ENCODE data around the gene PRKCG. TPM values are rescaled to one million over a fixed set of nuclear protein-coding genes. Genes with fewer than 3 reads are reported as not detected.
"Not testable (repeated sequence)": the region's sequence is repeated elsewhere in the genome, so short reads cannot be mapped to it uniquely, and the experiment has no call there.

PRKCG gene
- 1.7 TPM for total RNA-seq

DNA sequence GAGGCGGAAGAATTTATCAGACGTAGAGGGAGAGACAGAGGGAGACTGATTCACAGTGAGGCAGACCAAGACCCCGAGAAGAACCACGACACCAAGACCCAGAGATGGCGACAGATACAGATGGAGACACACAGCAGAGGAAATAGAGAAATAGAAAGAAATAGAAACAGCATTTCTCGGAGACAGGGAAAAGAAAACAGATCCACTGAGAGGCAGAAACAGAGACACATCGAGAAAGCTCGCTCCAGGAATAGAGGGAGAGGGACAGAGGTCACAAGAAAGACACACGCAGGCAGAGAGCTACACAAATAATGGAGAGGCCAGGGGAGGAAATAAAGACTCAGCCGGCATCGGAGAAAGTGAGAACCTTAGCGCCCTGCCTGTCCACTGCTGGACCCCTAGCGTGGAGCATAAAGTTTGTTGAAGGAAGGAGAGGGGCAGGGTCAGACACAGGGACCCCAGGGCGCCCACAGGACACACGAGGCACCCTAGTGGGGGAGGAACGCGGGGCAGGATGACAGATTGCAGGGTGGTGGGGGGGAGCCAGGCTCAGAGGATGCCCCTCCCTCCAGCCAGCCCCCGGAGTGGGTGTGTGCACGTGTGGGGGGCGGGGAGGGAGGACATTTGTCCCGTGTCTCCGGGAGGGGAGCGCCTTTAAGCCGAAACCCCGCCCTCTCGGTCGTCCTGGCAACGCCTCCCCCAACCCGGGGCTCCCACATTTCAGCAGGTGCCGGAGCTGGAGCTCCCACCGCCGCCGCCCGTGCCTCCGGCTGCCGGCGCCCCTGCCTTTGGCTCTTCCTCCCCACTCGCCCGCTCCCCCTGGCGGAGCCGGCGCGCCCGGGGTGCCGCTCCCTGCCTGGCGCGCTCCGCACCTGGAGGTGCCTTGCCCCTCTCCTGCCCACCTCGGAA is at the start of gene PRKCG:
Gene PRKCG (plus strand): TSS at position 716 of the 909 bp plus-strand sequence. CDS start 298 bp downstream, outside the sequence.
- peak; percentile 21 for DNase-seq

DNA sequence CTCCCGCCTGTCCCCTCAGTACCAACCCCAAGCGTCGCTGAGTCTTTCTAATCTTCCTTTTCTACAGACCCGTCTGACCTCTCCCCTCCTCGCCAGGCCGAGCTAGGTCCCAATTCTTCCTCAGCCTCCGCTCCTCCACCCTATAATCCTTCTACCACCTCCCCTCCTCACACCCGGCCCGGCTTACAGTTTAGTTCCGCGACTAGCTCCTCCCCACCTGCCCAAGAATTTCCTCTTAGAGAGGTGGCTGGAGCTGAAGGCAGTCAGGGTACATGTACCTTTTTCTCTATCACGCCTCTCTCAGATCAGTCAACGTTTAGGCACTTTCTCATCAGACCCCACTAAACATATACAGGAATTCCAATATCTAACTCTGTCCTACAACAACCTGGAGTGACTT is 49.1 kb upstream of the PRKCG start:
- not testable (repeated sequence) for DNase-seq

DNA sequence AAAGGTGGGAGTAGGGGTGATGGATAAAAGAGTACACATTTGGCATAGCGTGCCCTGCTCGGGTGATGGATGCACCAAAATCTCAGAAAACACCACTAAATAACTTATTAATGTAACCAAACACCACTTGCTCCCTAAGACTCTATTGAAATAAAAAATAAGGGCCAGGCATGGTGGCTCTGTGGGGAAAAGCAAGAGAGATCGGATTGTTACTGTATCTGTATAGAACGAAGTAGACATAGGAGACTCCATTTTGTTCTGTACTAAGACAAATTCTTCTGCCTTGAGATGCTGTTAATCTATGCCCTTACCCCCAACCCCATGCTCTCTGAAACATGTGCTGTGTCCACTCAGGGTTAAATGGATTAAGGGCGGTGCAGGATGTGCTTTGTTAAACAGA is 43.6 kb upstream of the PRKCG start:
- not testable (repeated sequence) for DNase-seq

DNA sequence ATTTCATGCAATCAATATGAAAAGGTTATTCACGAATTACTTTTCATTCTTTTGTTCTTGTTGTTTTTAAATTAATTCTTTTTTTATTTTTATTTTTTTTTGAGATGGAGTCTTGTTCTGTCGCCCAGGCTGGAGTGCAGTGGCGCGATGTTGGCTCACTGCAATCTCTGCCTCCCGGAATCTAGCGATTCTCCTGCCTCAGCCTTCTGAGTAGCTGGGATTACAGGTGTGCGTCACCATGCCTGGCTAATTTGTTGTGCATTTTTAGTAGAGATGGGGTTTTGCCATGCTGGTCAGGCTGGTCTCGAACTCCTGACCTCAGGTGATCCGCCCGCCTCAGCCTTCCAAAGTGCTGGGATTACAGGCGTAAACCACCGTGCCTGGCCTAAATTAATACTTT is 41.8 kb upstream of the PRKCG start:
- DNase-seq: not testable (repeated sequence)

DNA sequence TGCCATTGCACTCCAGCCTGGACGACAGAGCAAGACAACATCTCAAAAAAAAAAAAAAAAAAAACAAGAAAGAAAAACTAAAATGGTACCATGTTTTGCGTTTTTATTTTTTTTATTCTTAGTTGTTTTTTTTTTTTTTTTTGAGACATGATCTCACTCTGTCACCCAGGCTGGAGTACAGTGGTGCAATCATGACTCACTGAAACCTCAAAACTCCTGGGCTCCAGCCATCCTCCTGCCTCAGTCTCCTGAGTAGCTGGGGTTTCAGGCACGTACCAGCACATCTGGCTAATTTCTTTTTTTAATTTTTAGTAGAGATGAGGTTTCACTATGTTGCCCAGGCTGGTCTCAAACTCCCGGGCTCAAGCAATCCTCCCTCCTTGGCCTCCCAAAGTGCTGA is 41.1 kb upstream of the PRKCG start:
- not testable (repeated sequence) for DNase-seq

DNA sequence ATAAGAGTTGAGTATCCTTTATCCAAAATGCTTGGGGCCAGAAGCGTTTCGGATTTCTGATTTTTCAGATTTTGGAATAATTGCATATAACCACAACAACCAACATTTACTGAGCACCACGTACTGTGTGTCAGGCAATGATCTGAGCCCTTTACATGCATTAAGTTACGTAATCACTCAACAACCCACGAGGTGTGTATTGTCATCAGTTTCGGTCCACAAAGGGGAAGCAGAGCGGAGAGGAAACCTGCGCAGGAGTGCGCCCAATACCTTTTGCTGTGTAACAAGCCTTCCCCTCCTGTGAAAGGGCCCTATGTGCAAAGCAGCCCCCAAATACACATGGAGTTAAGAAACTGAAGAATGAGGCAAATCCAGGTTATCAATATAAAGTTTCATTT is 37.1 kb upstream of the PRKCG start:
- no peak for DNase-seq

DNA sequence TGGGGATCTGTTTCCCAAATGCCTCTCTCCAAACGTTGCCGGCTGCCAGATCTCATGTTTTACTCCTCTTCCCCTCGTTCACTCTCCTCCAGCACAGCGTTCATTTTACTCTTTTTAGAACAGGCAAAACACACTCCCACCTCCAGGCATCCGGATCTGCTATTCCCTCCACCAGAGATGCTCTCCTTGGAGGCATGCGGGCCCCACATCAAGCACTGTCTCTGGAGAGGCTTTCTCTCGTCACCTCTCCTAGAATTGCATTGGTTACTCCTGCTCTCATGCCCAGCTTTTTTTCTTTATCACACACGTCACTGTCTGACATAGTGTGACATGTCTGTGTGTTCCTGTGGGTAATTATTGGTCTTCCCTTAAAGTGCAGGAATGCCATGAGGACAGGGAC is 34.4 kb upstream of the PRKCG start:
- no peak for DNase-seq

DNA sequence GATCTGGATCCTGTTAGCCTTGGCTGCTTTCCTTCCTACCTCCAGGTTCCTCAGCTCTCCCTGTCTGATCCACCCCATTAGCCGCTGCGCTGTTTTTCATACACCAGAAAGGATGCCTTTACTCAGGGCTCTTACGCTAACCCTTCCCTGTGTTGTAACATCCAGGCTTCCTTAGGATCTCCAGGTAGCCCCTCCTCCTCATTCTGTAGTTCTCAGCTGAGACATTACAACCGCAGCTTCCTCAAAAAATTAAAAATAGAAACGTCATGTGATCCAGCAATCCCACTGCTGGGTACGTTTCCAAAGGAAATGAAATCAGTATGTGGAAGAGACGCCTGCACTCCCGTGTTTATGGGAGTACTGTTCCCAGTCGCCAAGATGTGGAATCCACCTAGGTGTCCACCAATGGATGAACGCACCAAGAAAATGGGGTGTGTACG is 32.7 kb upstream of the PRKCG start:
- no peak for DNase-seq

DNA sequence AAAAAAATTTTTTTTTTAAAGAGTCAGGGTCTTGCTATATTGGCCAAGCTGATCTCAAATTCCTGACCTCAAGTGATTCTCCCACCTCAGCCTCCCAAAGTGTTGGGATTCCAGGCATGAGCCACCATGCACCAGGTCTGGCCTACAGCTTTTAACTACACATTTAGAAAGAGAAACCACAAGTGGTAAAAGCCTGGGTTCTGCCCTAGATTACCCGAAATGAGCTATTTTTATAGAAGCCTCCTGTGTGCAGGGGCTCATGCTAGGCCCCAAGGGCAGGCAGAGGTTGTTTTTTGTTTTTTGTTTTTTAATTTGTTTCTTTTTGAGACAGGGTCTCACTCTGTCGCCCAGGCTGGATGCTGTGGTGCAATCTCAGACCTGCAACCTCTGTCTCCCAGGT is 28.3 kb upstream of the PRKCG start:
- no peak for DNase-seq

DNA sequence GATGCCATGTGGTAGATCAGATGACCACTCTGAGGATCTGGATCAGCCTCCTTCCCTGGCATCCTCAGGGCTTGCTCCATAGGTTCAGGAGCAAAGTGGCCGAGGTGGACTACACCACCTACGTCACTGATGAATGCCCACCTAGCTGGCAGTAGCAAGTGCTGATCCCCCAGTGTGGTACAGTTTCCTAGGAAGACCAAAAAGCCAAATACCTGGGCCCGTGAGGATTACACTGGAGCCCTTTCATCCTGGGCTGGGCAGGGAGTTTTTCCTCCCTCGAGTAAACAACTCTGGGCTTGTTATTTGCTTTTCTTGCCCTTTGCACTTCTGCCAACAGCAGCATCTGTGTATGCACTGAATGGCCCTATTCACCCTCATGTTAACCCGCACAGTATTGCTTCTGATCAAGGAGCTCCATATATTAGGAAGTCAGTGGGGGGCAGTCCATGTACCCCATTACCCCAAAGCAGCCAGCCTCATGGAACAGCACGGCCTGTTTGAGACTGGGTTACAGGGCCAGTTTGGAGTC is 17.6 kb upstream of the PRKCG start:
- peak; percentile 25 for DNase-seq

DNA sequence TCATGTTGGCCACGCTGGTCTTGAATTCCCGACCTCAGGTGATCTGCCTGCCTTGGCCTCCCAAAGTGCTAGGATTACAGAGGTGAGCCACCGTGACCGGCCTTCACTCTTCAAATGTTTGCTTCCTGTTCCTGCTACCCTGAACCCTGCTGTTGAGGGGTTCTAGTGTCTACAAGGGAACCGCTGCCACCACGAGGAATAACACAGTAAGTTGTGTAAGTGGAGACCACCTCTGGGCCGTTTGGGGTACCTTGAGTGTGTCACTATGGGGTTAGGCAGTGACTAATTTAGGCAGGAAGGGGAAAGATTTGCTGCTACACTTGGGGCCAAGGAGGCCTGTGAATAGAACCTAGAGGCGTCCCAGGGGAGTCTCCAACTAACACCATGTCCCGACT is 16.5 kb upstream of the PRKCG start:
- DNase-seq: no peak

DNA sequence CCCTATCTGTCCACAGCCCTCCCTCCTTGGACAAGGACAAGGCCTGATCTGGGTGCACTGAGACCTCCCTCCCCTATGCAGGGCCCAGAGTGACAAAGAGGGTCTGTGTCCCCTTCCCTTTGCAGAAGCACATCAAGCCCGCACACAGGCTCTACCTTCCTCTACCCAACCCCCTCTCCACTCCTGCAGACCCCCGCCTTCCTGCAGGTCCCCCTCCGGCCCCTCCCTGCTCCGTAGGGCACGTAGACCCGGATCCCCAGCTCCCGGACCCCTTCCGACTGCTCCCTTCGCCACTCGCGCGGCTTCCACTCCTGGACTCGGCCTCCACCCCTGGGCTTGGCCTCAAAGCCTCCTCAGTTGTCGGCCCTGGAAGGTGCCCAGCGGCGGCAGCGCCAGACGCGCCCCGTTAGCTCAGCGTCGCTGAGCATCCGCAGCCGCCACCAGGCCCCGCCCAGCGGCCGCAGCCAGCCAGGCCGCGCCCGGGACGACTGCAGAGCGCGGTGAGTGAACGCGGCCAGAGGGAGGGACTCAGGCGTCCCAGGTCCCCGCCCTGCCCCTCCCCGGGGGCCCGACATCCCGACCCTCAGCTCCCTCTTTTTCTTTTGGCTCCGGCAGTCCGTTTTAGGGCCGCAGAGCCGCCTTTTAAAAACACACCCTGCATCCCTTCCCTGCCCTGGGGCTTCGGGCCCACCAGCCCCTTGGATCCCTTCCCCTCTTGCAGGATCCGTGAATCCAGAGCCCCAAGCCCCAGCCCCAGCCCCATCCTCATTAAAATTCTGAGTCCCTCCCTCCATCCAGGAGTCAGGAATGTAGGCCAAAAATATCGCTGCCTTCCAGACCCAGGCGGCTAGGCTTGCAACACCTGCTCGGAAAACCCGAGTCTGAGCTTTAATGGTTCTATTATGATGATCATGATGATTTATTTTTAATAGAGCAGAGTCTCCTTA is 15.8 kb upstream of the PRKCG start:
- DNase-seq: peak; percentile 72

DNA sequence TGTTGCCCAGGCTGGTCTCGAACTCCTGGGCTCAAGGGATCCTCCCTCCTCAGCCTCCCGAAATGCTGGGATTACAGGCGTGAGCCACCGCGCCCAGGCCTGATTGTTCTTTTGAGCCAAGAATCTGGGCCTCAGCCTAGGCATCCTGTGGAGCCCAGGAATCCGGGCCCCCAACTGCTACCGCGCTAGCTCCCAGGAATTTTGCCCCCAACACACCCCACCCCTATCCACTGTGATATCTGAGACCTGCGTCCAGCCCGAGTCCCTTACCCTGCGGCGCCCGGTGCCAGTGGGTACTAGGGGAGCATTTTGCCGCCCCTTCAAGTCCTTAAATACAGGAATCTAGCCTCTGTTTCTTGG is 15.2 kb upstream of the PRKCG start:
- no peak for DNase-seq

DNA sequence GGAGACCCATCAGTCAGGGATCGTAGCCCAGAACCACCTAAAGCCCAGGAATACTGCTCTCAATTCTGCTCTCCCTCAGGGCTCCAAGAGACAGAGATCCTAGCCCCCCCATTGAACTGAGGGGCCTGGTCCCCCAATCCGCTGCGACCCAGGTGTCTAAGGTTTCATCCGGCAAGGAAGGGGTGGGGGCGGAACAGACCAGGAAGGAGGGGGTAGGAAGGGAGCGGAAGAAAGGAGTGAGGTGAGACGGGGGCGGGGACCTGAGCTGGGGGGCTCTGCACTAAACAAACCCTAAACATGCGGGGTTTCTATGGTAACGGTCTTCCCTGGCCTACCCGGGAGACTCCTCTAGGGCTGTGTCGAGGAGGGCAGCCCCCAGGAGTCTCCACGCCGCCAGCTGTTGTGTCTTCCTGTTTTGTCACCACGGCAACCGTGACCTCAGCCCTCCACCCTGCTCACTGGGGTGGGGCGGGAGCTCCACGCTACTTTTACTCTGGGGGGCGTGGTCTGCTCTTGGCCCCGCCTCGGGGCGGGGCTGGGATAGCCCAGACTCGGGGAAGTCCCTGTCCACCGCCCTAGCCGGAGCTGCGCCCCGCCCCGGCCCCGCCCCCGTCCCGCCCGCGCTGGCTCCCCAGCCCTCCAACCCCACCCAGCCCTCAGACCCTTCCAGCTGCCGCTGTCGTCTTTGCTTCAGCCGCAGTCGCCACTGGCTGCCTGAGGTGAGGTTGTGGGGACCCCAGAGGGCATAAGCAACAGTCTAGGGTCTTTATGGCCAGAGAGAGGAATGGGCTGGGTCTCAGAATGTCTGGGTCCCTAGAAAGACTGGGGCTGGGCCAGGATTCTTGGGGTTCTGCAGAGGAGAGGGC is 14.5 kb upstream of the PRKCG start, which contains the start of gene MYADM:
Gene MYADM (plus strand): TSS at position 659 of the 866 bp plus-strand sequence. CDS start 5,647 bp downstream, outside the sequence.
- DNase-seq: peak; percentile 95

DNA sequence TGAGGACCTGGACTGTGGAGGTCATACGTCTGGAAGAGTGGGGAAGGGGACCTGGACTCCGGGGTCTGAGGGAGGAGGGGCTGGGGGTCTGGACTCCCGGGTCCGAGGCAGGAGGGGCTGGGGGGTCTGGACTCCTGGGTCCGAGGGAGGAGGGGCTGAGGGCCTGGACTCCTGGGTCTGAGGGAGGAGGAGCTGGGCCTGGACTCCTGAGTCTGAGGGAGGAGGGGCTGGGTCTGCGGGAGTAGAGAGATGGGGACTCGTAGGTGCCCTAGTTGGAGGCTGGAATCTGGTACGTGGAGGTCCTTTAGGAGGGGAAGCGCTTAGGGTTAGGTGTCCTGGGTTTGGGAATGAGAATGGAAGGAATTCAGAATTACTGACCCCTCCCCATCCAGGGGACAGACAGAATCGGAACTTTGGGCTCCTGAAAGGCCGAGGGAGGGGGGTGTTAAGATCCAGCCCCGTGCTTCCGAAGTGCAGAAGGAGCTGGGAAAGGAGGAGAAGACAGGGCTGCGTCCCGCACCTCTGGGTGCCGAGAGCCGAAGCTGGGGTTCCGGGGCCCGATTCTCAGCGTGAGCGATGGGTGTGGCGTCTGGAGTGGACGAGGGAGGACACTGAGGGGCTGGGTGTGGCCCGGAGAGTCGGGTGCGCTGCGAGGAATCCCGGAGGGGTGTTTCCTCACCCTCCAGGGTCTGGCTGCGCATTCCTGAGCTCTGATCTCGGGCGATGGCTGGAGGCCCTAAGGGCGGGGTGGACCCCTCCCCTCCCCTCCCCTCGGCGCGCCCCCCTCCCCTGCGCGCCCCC is 13.7 kb upstream of the PRKCG start:
- no peak for DNase-seq

DNA sequence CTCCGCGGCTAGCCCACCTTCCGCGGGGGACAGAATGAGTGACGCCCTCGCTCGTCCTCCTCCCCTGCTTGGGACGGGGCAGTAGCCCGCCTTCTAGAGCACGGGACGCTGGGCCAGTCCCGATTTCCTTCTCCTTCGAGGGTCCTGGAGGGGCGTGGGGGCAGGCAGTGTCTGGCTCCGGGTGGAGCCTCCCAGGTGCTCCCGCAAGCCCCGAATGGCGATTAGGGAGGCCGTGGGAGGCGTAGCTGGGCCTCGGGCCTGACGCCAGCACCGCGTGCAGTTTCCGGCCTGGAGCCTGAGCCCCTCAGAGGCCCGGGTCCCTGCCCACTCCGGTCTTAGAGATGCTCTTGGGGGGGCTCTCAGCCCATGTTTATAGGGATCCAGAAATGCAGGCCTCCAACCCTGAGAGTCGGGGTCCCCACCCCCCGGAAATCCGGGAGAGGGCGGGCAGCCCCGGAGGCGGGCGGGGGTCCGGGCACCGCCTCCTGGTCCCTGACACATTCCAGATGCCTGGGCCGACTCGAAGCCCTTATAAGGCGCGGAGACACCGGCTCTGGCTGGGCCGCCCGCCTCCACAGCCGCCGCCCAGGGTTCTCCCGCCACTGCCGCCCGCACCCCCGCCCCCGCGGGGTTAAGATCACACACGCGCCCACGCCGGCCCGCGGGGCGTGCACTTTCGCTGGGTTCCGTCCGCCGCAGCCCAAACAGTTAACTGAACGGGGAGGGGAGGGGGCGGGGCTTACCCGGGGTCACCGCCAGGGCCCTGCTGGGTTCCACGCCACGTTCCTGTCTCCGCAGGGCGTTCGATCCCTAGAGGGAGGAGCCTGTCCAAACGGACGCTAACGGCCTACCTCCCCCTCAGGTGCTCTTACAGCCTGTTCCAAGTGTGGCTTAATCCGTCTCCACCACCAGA is 12.8 kb upstream of the PRKCG start:
- DNase-seq: peak; percentile 57

DNA sequence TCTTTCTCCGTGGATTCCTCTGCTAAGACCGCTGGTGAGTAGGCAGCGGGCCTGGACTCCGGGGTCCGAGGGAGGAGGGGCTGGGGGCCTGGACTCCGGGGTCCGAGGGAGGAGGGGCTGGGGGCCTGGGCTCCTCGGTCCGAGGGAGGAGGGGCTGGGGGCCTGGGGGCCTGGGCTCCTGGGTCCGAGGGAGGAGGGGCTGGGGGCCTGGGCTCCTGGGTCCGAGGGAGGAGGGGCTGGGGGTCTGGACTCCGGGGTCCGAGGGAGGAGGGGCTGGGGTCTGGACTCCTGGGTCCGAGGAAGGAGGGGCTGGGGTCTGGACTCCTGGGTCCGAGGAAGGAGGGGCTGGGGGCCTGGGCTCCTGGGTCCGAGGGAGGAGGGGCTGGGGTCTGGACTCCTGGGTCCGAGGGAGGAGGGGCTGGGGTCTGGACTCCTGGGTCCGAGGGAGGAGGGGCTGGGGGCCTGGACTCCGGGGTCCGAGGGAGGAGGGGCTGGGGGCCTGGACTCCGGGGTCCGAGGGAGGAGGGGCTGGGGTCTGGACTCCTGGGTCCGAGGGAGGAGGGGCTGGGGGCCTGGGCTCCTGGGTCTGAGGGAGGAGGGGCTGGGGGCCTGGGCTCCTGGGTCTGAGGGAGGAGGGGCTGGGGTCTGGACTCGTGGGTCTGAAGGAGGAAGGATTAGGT is 12.1 kb upstream of the PRKCG start:
- DNase-seq: not testable (repeated sequence)

DNA sequence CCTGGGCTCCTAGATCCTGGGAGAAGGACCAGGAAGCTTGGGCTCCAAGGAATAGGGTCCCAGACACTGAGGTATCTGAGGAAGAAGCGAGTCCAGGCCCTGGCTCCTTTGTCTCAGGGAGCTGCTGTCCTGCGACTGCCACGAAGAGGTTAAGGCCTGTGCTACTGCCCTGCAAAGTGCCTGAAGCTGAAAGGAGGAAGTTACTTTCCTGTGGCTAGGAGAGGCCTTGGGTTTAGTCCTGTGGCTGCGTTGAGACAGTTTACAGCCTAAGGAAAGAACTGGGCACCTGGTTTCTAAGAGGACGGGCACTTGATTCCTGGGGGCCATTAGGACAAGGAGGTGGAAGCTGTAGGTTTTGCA is 11.5 kb upstream of the PRKCG start:
- DNase-seq: no peak

DNA sequence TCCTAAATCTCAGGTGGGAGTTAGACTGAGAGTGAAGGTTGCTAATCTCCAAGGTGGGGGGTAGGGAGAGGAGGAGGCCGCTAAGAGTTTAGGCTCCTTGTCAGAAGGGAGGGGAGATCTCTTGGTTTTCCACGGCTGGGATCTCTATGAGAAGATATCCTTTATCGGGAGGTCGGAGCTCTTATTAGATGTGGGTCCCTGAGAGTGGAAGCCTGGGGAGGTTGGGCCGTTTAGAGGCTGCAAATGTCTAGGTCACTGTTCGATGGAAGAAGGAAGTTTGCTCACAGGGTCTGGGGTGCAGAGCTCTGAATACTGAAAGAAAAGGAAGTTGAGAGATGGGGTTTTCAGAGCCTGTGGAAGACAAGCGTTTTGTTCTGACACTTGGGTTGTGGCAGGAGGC is 10.5 kb upstream of the PRKCG start:
- DNase-seq: no peak

Measured in occipital lobe (tissue), 2 donors.